Activated T-cell treated with anti-CD3 and anti-CD28 coated beads, Interleukin-2, amount 50 U/mL, for 24 hours (primary cell): ENCODE results near the gene CD109.
A peak's percentile ranks its signal among the peaks of the same experiment; 100 is the strongest.

Source experiments
- DNase-seq: peaks from one replicate; pipeline ENCODE4 v3.0.0-alpha.2; 2020
- H3K27ac Mint-ChIP-seq: 2 replicates; pipeline ENCODE4 v1.8.0; 2020; ENCODE audit warnings: mild to moderate bottlenecking, mixed read lengths
- H3K27me3 Mint-ChIP-seq: 2 replicates; pipeline ENCODE4 v1.8.0; 2020; ENCODE audit warnings: mixed read lengths
- H3K36me3 Mint-ChIP-seq: 2 replicates; pipeline ENCODE4 v1.8.0; 2020; ENCODE audit warnings: low read depth, mixed read lengths
- H3K4me1 Mint-ChIP-seq: 2 replicates; pipeline ENCODE4 v1.8.0; 2020; ENCODE audit warnings: low read depth, mixed read lengths
- H3K4me3 Mint-ChIP-seq: 2 replicates; pipeline ENCODE4 v1.8.0; 2020; ENCODE audit warnings: mild to moderate bottlenecking, moderate library complexity, mixed read lengths
- H3K9me3 Mint-ChIP-seq: 2 replicates; pipeline ENCODE4 v1.8.0; 2020; ENCODE audit warnings: mixed read lengths

The CD109 gene

DNA sequence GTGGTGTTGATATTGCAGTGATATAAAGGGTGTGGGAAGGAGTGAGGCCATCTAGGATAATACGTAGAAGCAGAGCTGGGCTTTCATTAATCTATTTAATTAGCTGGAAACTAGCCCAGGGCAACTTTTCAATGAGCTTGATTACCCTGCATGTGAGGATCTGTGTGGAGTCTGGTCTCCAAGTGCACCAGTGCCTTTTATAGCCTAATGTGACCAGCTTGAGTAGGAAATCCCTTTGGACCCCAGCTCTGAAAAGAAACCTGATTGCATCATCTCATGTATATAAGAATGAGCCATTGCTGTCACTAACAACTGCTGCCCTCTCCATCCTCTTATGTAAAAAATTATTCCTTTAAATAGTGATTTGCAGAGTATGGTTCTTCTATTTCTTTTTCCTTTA lies 72.6 kb downstream of the CD109 start:
- no peaks in the 10 kb centered on the region for H3K9me3 Mint-ChIP-seq
- no peaks in the 10 kb centered on the region for H3K27me3 Mint-ChIP-seq
- no peak overlapping the region for H3K27ac Mint-ChIP-seq
- DNase-seq: no peak
- peaks cover 37% of the 10 kb centered on the region for H3K36me3 Mint-ChIP-seq
- no peaks in the 10 kb centered on the region for H3K4me1 Mint-ChIP-seq
- no peak overlapping the region for H3K4me3 Mint-ChIP-seq

DNA sequence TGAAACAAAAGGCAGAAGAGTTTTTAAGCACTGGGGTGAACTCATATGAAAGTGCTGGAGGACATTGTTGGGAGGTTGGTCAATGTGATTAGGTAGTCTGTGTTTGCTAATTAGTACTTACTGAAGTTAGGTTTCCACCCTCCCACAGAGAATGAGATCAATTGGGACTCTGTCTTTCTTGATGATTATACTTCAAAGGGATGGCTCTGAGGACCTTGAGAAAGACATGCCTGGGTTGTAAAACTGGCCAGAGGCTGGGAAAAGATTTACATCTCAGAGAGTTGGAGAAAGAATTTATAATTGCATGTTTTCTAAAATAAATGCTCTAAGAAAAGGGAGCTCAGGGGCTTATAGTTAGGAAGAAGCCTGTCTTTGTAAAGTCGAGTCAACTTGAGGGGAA lies 74.0 kb downstream of the CD109 start:
- Mint-ChIP-seq H3K4me3 (no peak overlapping the region), H3K4me1 (no peaks in the 10 kb centered on the region), H3K36me3 (peaks cover 27% of the 10 kb centered on the region), H3K27ac (no peak overlapping the region), H3K27me3 (no peaks in the 10 kb centered on the region), H3K9me3 (no peaks in the 10 kb centered on the region)
- DNase-seq: no peak

DNA sequence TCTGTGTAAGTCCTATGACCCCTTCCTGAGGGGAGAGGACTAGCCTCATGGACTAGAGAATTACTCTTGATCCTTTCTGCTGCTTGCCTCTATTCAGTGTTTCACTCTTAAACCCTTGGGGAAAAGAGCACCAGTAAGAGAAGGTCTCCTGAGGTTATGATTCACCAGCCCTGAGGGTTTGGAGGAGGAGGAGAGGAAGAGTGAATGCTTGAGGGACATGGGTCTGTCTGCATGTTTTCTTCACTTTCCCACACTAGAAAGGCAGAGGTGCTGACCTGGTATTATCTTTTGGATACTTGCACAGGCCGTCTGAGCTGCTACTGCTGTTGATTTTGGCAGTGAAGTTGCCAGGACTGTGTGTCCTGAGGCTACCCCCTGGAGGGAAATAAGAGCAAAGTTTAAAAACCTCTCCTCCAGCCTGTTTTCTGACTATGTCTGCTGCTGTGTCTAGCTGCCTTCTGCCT lies 78.3 kb downstream of the CD109 start:
- Mint-ChIP-seq H3K4me1 (no peaks in the 10 kb centered on the region), H3K4me3 (no peak overlapping the region), H3K9me3 (no peaks in the 10 kb centered on the region), H3K27me3 (no peaks in the 10 kb centered on the region), H3K27ac (no peak overlapping the region), H3K36me3 (peaks cover 5% of the 10 kb centered on the region)
- DNase-seq: no peak

DNA sequence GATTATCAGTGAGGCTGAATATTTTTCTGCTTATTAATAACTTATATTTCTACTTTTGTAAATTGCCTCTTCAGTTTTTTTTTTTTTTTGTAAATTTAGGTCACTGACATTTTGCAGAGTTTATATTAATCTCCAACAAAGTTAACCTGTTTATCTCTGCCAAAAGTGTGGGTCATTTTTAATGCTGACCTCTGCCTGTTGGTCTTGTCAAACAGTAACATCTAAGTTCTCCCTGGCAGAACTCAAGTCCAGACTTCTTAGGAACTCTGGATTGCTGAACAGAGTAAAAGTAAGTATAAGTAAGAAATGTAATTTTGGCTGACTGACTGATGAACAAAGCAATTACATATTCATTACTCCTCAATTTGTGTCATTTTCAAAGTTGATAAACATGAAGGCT lies 83.9 kb downstream of the CD109 start:
- DNase-seq: no peak
- H3K36me3 Mint-ChIP-seq: peaks cover 15% of the 10 kb centered on the region
- H3K9me3 Mint-ChIP-seq: no peaks in the 10 kb centered on the region
- no peak overlapping the region for H3K27ac Mint-ChIP-seq
- no peaks in the 10 kb centered on the region for H3K4me1 Mint-ChIP-seq
- H3K27me3 Mint-ChIP-seq: no peaks in the 10 kb centered on the region
- H3K4me3 Mint-ChIP-seq: no peak overlapping the region

DNA sequence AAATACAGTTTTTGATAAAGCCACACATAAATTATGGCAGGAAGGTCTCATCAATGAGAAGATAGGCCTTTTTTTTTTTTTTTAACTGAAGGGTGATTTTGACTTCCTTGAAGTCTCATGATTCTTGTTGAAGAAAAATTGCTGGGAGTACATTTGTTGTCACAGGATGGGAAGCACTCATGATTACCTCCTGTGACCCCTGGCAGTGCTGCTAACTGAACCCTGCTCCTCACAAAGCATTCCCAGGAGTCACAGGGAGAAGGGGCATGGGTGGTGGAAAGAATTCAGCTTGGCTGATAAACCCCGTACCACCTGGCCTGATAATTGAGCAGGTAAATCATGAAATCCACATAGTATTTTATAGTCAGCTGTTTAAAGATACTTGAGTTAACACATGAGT lies 86.9 kb downstream of the CD109 start:
- Mint-ChIP-seq H3K27me3 (no peaks in the 10 kb centered on the region), H3K4me1 (no peaks in the 10 kb centered on the region), H3K9me3 (no peaks in the 10 kb centered on the region), H3K4me3 (no peak overlapping the region), H3K36me3 (peaks cover 38% of the 10 kb centered on the region), H3K27ac (no peak overlapping the region)
- DNase-seq: no peak

DNA sequence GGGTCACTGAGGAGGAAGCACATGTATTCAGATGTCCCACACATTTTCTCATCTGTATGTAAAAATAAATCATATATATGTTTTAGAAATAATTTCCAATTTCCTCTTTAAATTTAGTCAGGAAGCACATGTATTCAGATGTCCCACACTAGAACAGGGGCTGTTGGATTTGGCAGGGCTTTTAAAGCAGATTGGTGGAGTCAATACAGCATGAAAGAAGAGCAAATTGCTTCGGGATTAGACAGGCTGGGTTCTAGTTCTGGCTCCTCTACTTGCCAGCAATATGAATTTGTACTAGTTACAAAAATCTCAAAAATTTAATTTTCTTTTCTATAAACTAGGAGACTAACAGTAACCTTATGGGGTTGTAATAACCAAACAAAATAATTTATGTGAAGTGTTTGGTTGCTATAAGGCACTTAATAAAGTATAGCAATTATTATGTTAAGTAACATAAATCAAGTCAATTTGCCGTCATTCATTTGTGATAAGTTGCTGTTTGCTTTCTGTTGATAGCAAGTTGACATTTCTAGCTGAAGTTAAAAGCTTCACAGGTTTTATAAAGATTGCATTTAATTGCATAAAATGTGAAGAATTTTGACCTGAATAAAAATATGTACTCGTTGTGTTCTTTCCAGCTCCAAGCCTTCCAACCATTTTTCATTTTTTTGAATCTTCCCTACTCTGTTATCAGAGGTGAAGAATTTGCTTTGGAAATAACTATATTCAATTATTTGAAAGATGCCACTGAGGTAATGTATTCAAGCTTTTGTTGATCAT lies 88.9 kb downstream of the CD109 start:
- H3K4me3 Mint-ChIP-seq: no peak overlapping the region
- H3K27me3 Mint-ChIP-seq: no peaks in the 10 kb centered on the region
- peaks cover 47% of the 10 kb centered on the region for H3K36me3 Mint-ChIP-seq
- H3K4me1 Mint-ChIP-seq: peaks cover 7% of the 10 kb centered on the region
- H3K9me3 Mint-ChIP-seq: no peaks in the 10 kb centered on the region
- DNase-seq: no peak
- H3K27ac Mint-ChIP-seq: no peak overlapping the region

DNA sequence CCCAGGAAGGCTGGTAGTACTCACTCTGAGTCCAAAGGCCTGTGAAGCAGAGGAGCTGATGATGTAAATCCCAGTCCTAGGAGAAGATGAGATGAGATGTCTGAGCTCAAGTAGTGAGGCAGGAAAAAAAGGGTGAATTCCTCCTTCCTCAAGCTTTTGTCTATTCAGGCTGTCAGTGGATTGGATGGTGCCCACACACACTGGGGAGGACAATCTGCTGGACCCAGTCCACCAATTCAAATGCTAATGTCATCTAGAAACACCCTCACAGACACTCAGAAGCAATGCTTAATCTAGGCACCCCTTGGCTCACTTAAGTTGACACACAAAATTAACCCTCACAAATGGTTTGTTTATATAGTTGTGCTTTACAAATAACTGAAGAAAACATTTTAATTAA lies 94.6 kb downstream of the CD109 start:
- Mint-ChIP-seq H3K9me3 (no peaks in the 10 kb centered on the region), H3K27me3 (no peaks in the 10 kb centered on the region)

DNA sequence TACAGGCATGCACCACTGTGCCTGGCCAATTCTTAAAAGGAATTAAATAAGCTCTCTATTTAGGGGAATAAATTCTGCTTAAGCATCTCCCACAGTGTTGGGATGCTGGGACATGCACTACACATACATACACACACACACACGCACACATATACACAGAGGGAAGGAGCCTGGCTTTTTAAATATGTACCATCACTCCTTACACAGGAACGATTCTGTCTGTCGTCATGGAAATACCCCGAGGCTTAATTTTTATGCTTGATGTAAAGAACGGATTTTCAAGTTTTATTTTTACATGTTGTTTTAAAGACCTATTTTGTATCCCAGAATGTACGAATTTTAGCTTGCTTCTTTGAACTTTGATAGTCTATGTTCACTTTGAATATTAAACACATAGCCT lies 95.3 kb downstream of the CD109 start:
- H3K9me3 Mint-ChIP-seq: no peaks in the 10 kb centered on the region
- no peak overlapping the region for H3K27ac Mint-ChIP-seq
- peaks cover 7% of the 10 kb centered on the region for H3K4me1 Mint-ChIP-seq
- no peak overlapping the region for H3K4me3 Mint-ChIP-seq
- DNase-seq: no peak
- H3K36me3 Mint-ChIP-seq: peaks cover 40% of the 10 kb centered on the region
- no peaks in the 10 kb centered on the region for H3K27me3 Mint-ChIP-seq

More for the DNA sequence above, 94.6 kb downstream of the CD109 start:
- no peak for DNase-seq
- H3K4me1 Mint-ChIP-seq: peaks cover 7% of the 10 kb centered on the region
- no peak overlapping the region for H3K4me3 Mint-ChIP-seq
- peaks cover 44% of the 10 kb centered on the region for H3K36me3 Mint-ChIP-seq
- no peak overlapping the region for H3K27ac Mint-ChIP-seq

DNA sequence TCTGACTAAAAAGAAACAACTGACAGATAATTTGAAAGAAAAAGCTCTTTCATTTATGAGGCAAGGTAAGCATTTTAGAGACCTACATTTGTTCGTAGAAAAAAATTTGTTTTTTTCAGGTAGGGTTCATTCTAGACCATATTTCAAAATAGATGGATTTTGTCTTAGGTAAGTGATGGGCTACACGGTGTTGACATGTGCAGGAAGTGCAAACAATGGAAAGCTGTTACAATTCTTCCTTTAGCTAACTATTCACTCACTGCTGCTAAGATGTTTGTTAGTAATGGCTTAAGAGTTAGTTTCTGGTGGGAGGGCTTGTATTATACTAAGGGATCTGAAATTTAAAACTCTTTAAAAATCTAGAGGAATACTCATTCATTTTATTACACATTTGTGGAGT lies 96.7 kb downstream of the CD109 start:
- no peaks in the 10 kb centered on the region for H3K27me3 Mint-ChIP-seq
- no peak overlapping the region for H3K4me3 Mint-ChIP-seq
- no peak for DNase-seq
- H3K36me3 Mint-ChIP-seq: peaks cover 28% of the 10 kb centered on the region
- no peaks in the 10 kb centered on the region for H3K9me3 Mint-ChIP-seq
- H3K4me1 Mint-ChIP-seq: peaks cover 7% of the 10 kb centered on the region
- H3K27ac Mint-ChIP-seq: no peak overlapping the region

DNA sequence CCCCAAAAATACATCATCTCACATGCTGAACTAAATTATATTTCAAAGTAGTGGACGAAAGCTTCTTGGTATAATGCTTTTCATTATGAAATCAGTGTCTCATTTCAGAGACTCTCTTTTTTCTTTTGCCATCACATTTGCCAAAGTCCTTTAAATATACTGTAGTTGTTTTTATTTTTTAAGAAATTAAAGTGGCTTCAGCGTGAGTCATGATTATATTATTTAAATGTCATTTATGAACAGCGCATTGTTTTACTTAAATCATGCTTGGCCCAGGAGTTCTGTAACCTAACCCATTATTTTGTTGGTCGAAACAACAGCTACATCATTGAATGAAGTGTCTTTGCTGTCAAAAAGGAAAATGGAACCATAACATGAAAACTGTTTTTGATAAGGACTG lies 100.9 kb downstream of the CD109 start:
- peaks cover 9% of the 10 kb centered on the region for H3K4me1 Mint-ChIP-seq
- H3K27ac Mint-ChIP-seq: no peak overlapping the region
- H3K36me3 Mint-ChIP-seq: peaks cover 13% of the 10 kb centered on the region
- no peaks in the 10 kb centered on the region for H3K9me3 Mint-ChIP-seq
- no peak overlapping the region for H3K4me3 Mint-ChIP-seq
- no peaks in the 10 kb centered on the region for H3K27me3 Mint-ChIP-seq
- DNase-seq: no peak

DNA sequence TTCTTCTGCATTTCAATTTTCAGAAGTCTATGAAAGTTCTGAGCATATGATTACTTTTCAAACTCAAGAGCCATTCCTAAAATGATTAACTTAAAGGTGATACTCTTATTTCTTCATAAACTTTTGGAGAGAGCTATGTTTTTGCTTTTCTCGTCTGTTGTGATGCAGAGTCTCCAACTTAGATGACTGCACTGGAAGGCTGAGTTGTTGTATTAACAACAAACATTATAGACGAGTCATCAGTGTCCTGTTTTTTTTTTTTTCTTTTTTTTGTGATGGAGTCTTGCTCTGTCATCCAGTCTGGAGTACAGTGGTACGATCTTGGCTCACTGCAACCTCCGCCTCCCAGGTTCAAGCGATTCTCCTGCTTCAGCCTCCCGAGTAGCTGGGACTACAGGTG lies 101.9 kb downstream of the CD109 start:
- DNase-seq: no peak
- Mint-ChIP-seq H3K27ac (no peak overlapping the region), H3K9me3 (no peaks in the 10 kb centered on the region), H3K4me3 (no peak overlapping the region), H3K4me1 (peaks cover 9% of the 10 kb centered on the region), H3K27me3 (no peaks in the 10 kb centered on the region), H3K36me3 (peaks cover 6% of the 10 kb centered on the region)

DNA sequence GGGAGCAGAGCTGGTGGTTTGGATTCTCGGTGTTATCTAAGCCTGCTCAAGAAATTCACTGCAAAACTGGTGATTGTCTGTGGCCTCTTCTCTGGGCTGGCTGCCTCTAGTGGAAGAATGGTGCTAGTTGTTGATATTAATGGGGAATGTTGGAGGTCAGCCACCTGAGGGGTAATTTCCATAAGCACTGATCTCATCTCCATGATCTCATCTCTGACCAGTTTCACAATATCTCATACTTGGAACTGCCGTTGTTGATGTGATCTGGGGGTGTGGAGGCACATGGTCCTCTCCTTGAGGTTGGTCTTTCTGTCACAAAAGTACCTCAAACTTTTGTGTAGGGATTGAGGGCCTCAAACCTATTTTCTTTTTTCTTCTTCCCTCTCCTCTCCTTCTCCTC lies 102.6 kb downstream of the CD109 start:
- Mint-ChIP-seq H3K27me3 (no peaks in the 10 kb centered on the region), H3K4me3 (no peak overlapping the region), H3K27ac (peak overlapping the region; percentile 65), H3K4me1 (peaks cover 11% of the 10 kb centered on the region), H3K36me3 (peaks cover 5% of the 10 kb centered on the region), H3K9me3 (no peaks in the 10 kb centered on the region)
- DNase-seq: no peak

DNA sequence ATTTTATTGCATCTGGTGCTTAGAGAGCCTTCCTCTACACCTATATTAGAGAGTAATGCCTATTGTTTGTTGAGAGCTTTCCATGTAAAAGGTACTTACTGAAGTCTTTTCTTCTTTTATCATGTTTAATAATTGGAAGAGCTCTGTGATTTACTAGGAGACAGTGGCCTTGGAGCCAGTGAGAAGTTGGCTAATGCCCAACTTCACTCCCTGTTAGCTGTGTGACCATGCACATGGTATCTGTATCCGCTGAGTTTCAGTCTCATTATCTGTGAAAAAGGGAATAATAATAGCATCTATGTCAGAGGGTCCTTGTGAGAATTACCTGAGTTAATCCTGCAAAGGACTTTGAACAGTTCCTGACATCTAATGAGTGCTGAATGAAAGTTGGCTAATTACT lies 105.0 kb downstream of the CD109 start:
- Mint-ChIP-seq H3K36me3 (peaks cover 15% of the 10 kb centered on the region), H3K4me3 (no peak overlapping the region), H3K4me1 (peaks cover 13% of the 10 kb centered on the region), H3K27me3 (no peaks in the 10 kb centered on the region), H3K27ac (no peak overlapping the region), H3K9me3 (no peaks in the 10 kb centered on the region)
- DNase-seq: no peak

DNA sequence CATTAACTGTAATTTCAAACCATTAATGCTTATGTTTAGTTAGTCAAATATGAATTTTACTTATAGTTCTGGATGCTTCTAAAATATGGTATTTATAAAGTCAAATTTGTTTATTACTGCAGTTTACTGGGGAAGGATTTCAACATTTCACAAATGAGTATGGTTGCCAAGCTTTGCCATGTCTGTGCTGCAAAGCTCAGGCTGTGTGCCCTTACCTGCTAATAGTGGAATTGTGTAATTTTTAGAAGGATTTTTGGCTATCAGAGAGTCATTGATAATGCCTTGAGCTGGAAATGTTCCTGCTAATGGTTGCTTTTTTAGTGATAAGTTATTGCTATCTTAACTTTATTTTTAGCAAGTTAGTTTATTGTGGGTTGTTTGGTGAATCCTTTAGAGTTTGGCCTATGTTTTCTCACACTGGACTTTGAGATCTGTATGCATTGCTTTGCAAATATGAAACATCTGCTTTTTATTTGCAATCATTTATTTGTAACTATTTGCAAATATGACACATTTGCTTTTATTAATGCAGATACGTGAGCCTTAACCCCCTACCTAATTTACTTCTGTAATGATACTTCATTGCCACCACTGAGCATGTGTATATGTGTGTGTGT lies 105.8 kb downstream of the CD109 start:
- Mint-ChIP-seq H3K4me1 (peaks cover 13% of the 10 kb centered on the region), H3K27ac (no peak overlapping the region), H3K27me3 (no peaks in the 10 kb centered on the region), H3K36me3 (peaks cover 18% of the 10 kb centered on the region), H3K4me3 (no peak overlapping the region), H3K9me3 (no peaks in the 10 kb centered on the region)
- DNase-seq: no peak

DNA sequence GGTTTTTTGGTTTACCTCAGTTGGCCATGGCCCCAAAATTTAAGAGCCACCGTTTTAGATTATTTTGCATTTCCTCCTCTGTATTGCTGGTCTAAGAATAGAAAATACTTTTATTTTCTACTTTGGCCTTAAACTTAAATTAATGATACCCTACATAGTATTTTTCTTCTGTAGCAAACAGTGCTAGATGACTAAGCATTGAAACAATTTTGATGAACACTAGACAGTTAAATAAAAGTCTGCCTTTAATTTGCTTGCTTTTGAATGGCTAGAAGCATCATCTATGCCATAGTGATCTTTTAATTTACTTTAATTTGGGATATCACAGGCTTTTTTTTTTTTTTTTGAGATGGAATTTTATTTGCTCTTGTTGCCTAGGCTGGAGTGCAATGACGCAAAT lies 106.4 kb downstream of the CD109 start:
- Mint-ChIP-seq H3K36me3 (peaks cover 20% of the 10 kb centered on the region), H3K27ac (no peak overlapping the region), H3K4me1 (peaks cover 13% of the 10 kb centered on the region), H3K27me3 (no peaks in the 10 kb centered on the region), H3K9me3 (no peaks in the 10 kb centered on the region), H3K4me3 (no peak overlapping the region)
- DNase-seq: no peak
